H9 (cell line): ENCODE data around the gene SLC7A14. TPM values are rescaled to one million over a fixed set of nuclear protein-coding genes. Genes with fewer than 3 reads are reported as not detected.

ENCODE experiments used
- DNase-seq: peaks from one replicate; pipeline ENCODE4 v3.0.0-alpha.2; 2017
- H2AFZ ChIP-seq: one replicate; pipeline ENCODE4 v1.6.1; 2013; ENCODE audit warnings: mild to moderate bottlenecking, low read length, control low read depth, moderate library complexity
- H2AK5ac ChIP-seq: 2 replicates; pipeline ENCODE4 v1.6.1; 2013; ENCODE audit warnings: low read length, control low read depth, mixed read lengths; ENCODE audit not compliant: insufficient read length
- H2BK120ac ChIP-seq: one replicate; pipeline ENCODE4 v1.6.1; 2013; ENCODE audit warnings: low read depth, mild to moderate bottlenecking, low read length, control low read depth, inconsistent platforms; ENCODE audit not compliant: poor library complexity, severe bottlenecking
- H2BK12ac ChIP-seq: 2 replicates; pipeline ENCODE4 v1.6.1; 2013; ENCODE audit warnings: low read length, control low read depth, mixed read lengths, low read depth; ENCODE audit not compliant: insufficient read length
- H2BK15ac ChIP-seq: 2 replicates; pipeline ENCODE4 v1.6.1; 2013; ENCODE audit warnings: low read depth, low read length, control low read depth
- H2BK20ac ChIP-seq: one replicate; pipeline ENCODE4 v1.6.1; 2013; ENCODE audit warnings: low read depth, mild to moderate bottlenecking, low read length, control low read depth, inconsistent platforms; ENCODE audit not compliant: poor library complexity, severe bottlenecking
- H2BK5ac ChIP-seq: 2 replicates; pipeline ENCODE4 v1.6.1; 2013; ENCODE audit warnings: low read length, control low read depth, mixed read lengths; ENCODE audit not compliant: insufficient read length
- H3K14ac ChIP-seq: 2 replicates; pipeline ENCODE4 v1.6.1; 2013; ENCODE audit warnings: low read length, control low read depth; ENCODE audit not compliant: insufficient read depth
- H3K18ac ChIP-seq: 2 replicates; pipeline ENCODE4 v1.6.1; 2013; ENCODE audit warnings: low read depth, mild to moderate bottlenecking, mixed read lengths, low read length, control low read depth; ENCODE audit not compliant: insufficient read length
- H3K23ac ChIP-seq: 2 replicates; pipeline ENCODE4 v1.6.1; 2013; ENCODE audit warnings: low read length, control low read depth, mixed read lengths, low read depth; ENCODE audit not compliant: insufficient read length
- H3K23me2 ChIP-seq: 2 replicates; pipeline ENCODE4 v1.6.1; 2013; ENCODE audit warnings: low read depth, mild to moderate bottlenecking, mixed read lengths, low read length, control low read depth; ENCODE audit not compliant: insufficient read length, poor library complexity, severe bottlenecking
- H3K27ac ChIP-seq: 2 replicates; pipeline ENCODE4 v1.5.1; 2013; ENCODE audit warnings: low read length, control low read depth, mixed read lengths, low read depth; ENCODE audit not compliant: insufficient read length
- H3K27me3 ChIP-seq: 2 replicates; pipeline ENCODE4 v1.6.1; 2013; ENCODE audit warnings: low read length, control low read depth, inconsistent platforms; ENCODE audit not compliant: insufficient read depth
- H3K4ac ChIP-seq: 2 replicates; pipeline ENCODE4 v1.6.1; 2013; ENCODE audit warnings: low read depth, mild to moderate bottlenecking, control low read depth, inconsistent platforms, low read length, moderate library complexity
- H3K4me1 ChIP-seq: 2 replicates; pipeline ENCODE4 v1.6.1; 2013; ENCODE audit warnings: low read length, control low read depth, inconsistent platforms; ENCODE audit not compliant: insufficient read depth
- H3K4me2 ChIP-seq: 2 replicates; pipeline ENCODE4 v1.6.1; 2013; ENCODE audit warnings: low read length, control low read depth, mixed read lengths; ENCODE audit not compliant: insufficient read length, insufficient read depth
- H3K56ac ChIP-seq: 2 replicates; pipeline ENCODE4 v1.6.1; 2013; ENCODE audit warnings: low read depth, mild to moderate bottlenecking, mixed read lengths, low read length, control low read depth; ENCODE audit not compliant: insufficient read length
- H3K79me1 ChIP-seq: 2 replicates; pipeline ENCODE4 v1.6.1; 2013; ENCODE audit warnings: low read depth, mild to moderate bottlenecking, moderate library complexity, low read length, control low read depth, inconsistent platforms; ENCODE audit not compliant: insufficient read depth, poor library complexity, severe bottlenecking
- H3K79me2 ChIP-seq: 2 replicates; pipeline ENCODE4 v1.6.1; 2013; ENCODE audit warnings: low read length, control low read depth, inconsistent platforms; ENCODE audit not compliant: insufficient read depth
- H3K9ac ChIP-seq: 2 replicates; pipeline ENCODE4 v1.6.1; 2013; ENCODE audit warnings: low read length, control low read depth, mixed read lengths; ENCODE audit not compliant: insufficient read length; ENCODE audit errors: extremely low read depth
- H3K9me3 ChIP-seq: one replicate; pipeline ENCODE4 v1.6.1; 2013; ENCODE audit warnings: low read depth, low read length, inconsistent platforms; ENCODE audit not compliant: control insufficient read depth
- H3T11ph ChIP-seq: one replicate; pipeline ENCODE4 v1.6.1; 2013; ENCODE audit warnings: mild to moderate bottlenecking, low read length, control low read depth, inconsistent platforms
- H4K20me1 ChIP-seq: one replicate; pipeline ENCODE4 v1.6.1; 2013; ENCODE audit not compliant: control insufficient read depth, insufficient read length, insufficient read depth
- H4K5ac ChIP-seq: 2 replicates; pipeline ENCODE4 v1.6.1; 2013; ENCODE audit warnings: low read depth, mild to moderate bottlenecking, mixed read lengths, low read length, control low read depth; ENCODE audit not compliant: insufficient read length
- H4K8ac ChIP-seq: replicated peaks from 2 replicates; pipeline ENCODE4 v1.6.1; 2013; ENCODE audit warnings: low read length, control low read depth, mixed read lengths, low read depth; ENCODE audit not compliant: insufficient read length
- H4K91ac ChIP-seq: 2 replicates; pipeline ENCODE4 v1.6.1; 2013; ENCODE audit warnings: low read depth, mild to moderate bottlenecking, moderate library complexity, mixed read lengths, low read length, control low read depth; ENCODE audit not compliant: insufficient read length
- H3K27ac Mint-ChIP-seq, 3 experiments: 2 replicates in 2 of 3; 3 replicates in 1 of 3; pipeline ENCODE4 v1.8.0; 2020 to 2021; ENCODE audit warnings: mixed read lengths in 3 of 3, mild to moderate bottlenecking in 1 of 3, moderate library complexity in 1 of 3
- H3K27me3 Mint-ChIP-seq: 2 replicates; pipeline ENCODE4 v1.8.0; 2021; ENCODE audit warnings: low read depth, mild to moderate bottlenecking, moderate library complexity, mixed read lengths
- H3K36me3 Mint-ChIP-seq, 3 experiments: 2 replicates in 2 of 3; 3 replicates in 1 of 3; pipeline ENCODE4 v1.8.0; 2020 to 2021; ENCODE audit warnings: low read depth in 3 of 3, mixed read lengths in 3 of 3; ENCODE audit not compliant: insufficient read depth in 1 of 3
- H3K4me1 Mint-ChIP-seq, 2 experiments: 2 replicates each; pipeline ENCODE4 v1.8.0; 2020; ENCODE audit warnings: mixed read lengths in 2 of 2
- H3K4me3 Mint-ChIP-seq, 2 experiments: 2 replicates in 1 of 2; 3 replicates in 1 of 2; pipeline ENCODE4 v1.8.0; 2020 to 2021; ENCODE audit warnings: mild to moderate bottlenecking in 2 of 2, mixed read lengths in 2 of 2, moderate library complexity in 1 of 2
- H3K9me3 Mint-ChIP-seq, 2 experiments: 2 replicates in 1 of 2; 3 replicates in 1 of 2; pipeline ENCODE4 v1.8.0; 2020; ENCODE audit warnings: mild to moderate bottlenecking in 2 of 2, mixed read lengths in 2 of 2, moderate library complexity in 1 of 2
- WGBS: extraction: QIAGEN DNeasy Blood & Tissue Kit; methylation state at CpG from one replicate; pipeline ENCODE4 v1.1.7; 2013; ENCODE audit warnings: missing lambda C conversion rate, low lambda C conversion rate, mixed read lengths; ENCODE audit not compliant: insufficient read length; ENCODE audit errors: extremely low coverage; 5-methylcytosine and 5-hydroxymethylcytosine counted together
- total RNA-seq: library from RNA; stranded (reverse); gene quantifications from 2 replicates; pipeline ENCODE4 v1.2.1, GENCODE V29; 2021
- TF ChIP-seq, protein P1 (sequence below): fragments of 200-600 bp; sonication (generic); conservative IDR thresholded peaks from 3 replicates; pipeline ENCODE4 v1.8.0; 2021; ENCODE audit warnings: antibody characterized with exemption, mild to moderate bottlenecking

Gene SLC7A14
- total RNA-seq, 1 experiment from 2014 or later = 0.42 TPM

DNA sequence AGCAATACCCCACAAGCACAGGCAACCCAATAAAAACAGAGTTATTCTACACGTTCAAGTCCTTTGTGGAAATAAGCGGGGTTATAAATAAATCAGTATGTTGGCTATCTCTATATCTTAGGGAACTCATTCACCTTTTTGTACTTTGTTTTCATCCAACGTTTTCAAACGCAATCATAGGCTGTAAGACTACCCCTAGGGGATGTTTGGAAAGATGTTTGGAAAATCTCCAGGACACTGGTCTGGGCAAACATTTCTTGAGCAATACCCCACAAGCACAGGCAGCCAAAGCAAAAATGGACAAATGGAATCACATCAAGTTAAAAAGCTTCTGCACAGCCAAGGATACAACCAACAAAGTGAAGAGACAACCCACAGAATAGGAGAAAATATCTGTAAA is 97.1 kb downstream of the SLC7A14 start:
- no peak overlapping the region for H3T11ph ChIP-seq
- no peak overlapping the region for H2AK5ac ChIP-seq
- no peak overlapping the region for H4K91ac ChIP-seq
- WGBS = no CpG with 5 or more reads among the region's 4 CpGs
- Mint-ChIP-seq H3K4me3 (no peak overlapping the region), H3K27me3 (no peaks in the 10 kb centered on the region), H3K36me3 (no peaks in the 10 kb centered on the region; a peak in 1 of 7 replicates), H3K4me1 (peaks cover 16 to 17% of the 10 kb centered on the region in 2 experiments), H3K9me3 (no peaks in the 10 kb centered on the region), H3K27ac (no peak overlapping the region)
- no peaks in the 10 kb centered on the region for H4K20me1 ChIP-seq
- peaks cover 4% of the 10 kb centered on the region; the same call in 1 of the 2 replicates for H3K4me1 ChIP-seq
- H3K9ac ChIP-seq = no peak overlapping the region
- H3K27ac ChIP-seq = no peak overlapping the region
- no peak overlapping the region for H4K8ac ChIP-seq
- H3K27me3 ChIP-seq = no peaks in the 10 kb centered on the region
- H3K9me3 ChIP-seq = no peaks in the 10 kb centered on the region
- no peak overlapping the region for H3K4me2 ChIP-seq
- H2AFZ ChIP-seq = no peak overlapping the region
- H2BK5ac ChIP-seq = no peak overlapping the region
- H4K5ac ChIP-seq = no peak overlapping the region
- H2BK20ac ChIP-seq = no peak overlapping the region
- no peak overlapping the region for H3K4ac ChIP-seq
- no peak for DNase-seq
- H2BK15ac ChIP-seq = no peak overlapping the region
- no peak overlapping the region for H3K14ac ChIP-seq
- no peak overlapping the region for H3K23ac ChIP-seq
- no peaks in the 10 kb centered on the region for H3K79me1 ChIP-seq
- H3K18ac ChIP-seq = no peak overlapping the region
- H2BK120ac ChIP-seq = no peak overlapping the region
- TF ChIP-seq, protein P1, sequence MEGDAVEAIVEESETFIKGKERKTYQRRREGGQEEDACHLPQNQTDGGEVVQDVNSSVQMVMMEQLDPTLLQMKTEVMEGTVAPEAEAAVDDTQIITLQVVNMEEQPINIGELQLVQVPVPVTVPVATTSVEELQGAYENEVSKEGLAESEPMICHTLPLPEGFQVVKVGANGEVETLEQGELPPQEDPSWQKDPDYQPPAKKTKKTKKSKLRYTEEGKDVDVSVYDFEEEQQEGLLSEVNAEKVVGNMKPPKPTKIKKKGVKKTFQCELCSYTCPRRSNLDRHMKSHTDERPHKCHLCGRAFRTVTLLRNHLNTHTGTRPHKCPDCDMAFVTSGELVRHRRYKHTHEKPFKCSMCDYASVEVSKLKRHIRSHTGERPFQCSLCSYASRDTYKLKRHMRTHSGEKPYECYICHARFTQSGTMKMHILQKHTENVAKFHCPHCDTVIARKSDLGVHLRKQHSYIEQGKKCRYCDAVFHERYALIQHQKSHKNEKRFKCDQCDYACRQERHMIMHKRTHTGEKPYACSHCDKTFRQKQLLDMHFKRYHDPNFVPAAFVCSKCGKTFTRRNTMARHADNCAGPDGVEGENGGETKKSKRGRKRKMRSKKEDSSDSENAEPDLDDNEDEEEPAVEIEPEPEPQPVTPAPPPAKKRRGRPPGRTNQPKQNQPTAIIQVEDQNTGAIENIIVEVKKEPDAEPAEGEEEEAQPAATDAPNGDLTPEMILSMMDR = no peak
- no peak overlapping the region for H3K56ac ChIP-seq
- no peaks in the 10 kb centered on the region for H3K79me2 ChIP-seq
- H2BK12ac ChIP-seq = no peak overlapping the region
- no peaks in the 10 kb centered on the region for H3K23me2 ChIP-seq
